ENCODE data around the gene PTPRH.

The PTPRH gene

GRCh38 chr19:55248166-55248675 is 38.9 kb upstream of the PTPRH start:
- no peak for DNase-seq (ENCODE audit: low spot score)
- H3K4me3 ChIP-seq (ENCODE audit: severe bottlenecking), result no peak overlapping the region
- TF ChIP-seq, protein P1, sequence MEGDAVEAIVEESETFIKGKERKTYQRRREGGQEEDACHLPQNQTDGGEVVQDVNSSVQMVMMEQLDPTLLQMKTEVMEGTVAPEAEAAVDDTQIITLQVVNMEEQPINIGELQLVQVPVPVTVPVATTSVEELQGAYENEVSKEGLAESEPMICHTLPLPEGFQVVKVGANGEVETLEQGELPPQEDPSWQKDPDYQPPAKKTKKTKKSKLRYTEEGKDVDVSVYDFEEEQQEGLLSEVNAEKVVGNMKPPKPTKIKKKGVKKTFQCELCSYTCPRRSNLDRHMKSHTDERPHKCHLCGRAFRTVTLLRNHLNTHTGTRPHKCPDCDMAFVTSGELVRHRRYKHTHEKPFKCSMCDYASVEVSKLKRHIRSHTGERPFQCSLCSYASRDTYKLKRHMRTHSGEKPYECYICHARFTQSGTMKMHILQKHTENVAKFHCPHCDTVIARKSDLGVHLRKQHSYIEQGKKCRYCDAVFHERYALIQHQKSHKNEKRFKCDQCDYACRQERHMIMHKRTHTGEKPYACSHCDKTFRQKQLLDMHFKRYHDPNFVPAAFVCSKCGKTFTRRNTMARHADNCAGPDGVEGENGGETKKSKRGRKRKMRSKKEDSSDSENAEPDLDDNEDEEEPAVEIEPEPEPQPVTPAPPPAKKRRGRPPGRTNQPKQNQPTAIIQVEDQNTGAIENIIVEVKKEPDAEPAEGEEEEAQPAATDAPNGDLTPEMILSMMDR (IDR thresholded peaks at IDR 0.05; ENCODE audit: poor library complexity, severe bottlenecking), result no peak
- H3K9me3 ChIP-seq (ENCODE audit: severe bottlenecking), result no peaks in the 10 kb centered on the region
- H3K36me3 ChIP-seq (ENCODE audit: low read depth), result peaks cover 32% of the 10 kb centered on the region
- peaks cover 14% of the 10 kb centered on the region for H3K4me1 ChIP-seq (ENCODE audit: insufficient read depth, poor library complexity, severe bottlenecking)
- H3K27me3 ChIP-seq (ENCODE audit: insufficient read depth, poor library complexity, severe bottlenecking), result no peaks in the 10 kb centered on the region
- peak overlapping the region; percentile 1 for H3K27ac ChIP-seq (ENCODE audit: poor library complexity, severe bottlenecking)
- ATAC-seq (ENCODE audit: low read depth), result no peak

DNA sequence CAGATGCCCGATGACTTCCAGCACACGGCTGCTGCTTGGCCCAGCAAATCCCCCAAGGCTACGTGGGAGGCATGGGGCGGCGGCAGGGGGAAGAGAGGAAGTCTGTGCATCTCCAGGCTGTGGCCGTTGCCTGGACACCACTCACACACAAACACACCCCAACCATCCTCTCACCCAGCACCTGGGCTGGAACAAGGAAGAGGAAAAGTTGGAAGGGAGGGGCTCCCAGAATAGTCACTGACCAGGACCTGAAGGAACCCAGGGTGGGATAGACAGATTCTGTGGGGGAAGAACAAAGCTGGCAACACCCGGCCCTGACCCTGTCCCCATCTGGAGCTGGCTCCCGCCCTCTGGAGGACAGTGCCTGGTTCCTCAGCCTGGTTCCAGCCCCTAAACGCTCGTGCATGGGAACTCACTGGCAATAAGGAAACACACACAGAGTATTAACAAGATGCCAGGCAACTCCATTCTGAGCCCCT is 38.4 kb upstream of the PTPRH start:
- DNase-seq (ENCODE audit: low spot score), result peak; percentile 73
- no peak overlapping the region for H3K27ac ChIP-seq (ENCODE audit: poor library complexity, severe bottlenecking)
- H3K9me3 ChIP-seq (ENCODE audit: severe bottlenecking), result no peaks in the 10 kb centered on the region
- TF ChIP-seq, protein P1 (IDR thresholded peaks at IDR 0.05; ENCODE audit: poor library complexity, severe bottlenecking), result no peak
- no peaks in the 10 kb centered on the region for H3K27me3 ChIP-seq (ENCODE audit: insufficient read depth, poor library complexity, severe bottlenecking)
- H3K4me1 ChIP-seq (ENCODE audit: insufficient read depth, poor library complexity, severe bottlenecking), result peaks cover 14% of the 10 kb centered on the region
- peaks cover 36% of the 10 kb centered on the region for H3K36me3 ChIP-seq (ENCODE audit: low read depth)
- no peak overlapping the region for H3K4me3 ChIP-seq (ENCODE audit: severe bottlenecking)
- peak; percentile 78 for ATAC-seq (ENCODE audit: low read depth)

DNA sequence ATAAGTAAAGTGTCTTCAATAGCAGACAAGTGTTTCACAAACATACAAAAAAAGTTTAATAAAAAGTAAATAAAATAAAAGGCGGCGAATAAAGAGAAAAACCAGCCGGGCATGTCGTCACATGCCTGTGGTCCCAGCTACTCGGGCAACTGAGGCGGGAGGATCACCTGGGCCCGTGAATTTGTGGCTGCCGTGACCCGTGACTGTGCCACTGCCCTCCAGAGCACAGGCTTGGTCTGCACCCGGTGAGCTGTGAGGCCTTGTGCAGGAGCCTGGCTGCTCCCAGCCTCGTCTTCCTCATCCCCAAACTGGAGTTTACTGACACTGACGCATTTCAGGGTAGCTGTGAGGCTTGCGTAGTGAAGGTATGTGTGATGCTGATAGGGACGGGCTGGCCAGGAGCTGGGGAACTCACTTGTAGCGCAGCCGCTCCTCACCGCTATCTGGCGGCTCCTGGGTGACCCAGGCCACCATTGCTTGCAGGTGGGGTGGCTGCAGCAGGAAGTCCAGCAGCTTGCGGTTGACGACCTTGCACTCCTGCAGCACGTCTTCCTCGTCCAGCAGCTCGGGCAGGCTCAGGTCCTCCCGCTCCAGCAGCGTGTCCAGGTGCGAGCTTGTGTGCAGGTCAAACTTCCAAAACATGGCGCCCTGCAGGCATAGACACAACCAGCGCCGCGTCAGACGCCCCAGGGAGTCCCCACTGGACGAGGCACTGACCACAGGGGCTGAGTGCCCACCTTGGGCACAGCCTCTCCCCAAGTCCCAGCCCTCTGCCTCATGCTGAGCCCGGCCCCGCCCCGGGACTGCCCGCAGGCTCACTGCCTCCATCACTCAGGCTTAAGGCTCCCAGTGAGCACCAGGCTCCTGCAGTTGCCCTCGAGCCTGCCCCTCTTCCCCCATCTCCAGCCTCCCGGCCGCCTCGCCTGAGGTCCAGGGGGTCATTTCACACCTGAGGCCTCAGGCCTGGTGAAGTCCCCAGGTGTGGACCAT is 37.5 kb upstream of the PTPRH start:
- Histone ChIP-seq H3K4me3 (ENCODE audit: severe bottlenecking) (no peak overlapping the region), H3K27me3 (ENCODE audit: insufficient read depth, poor library complexity, severe bottlenecking) (no peaks in the 10 kb centered on the region), H3K9me3 (ENCODE audit: severe bottlenecking) (no peaks in the 10 kb centered on the region), H3K36me3 (ENCODE audit: low read depth) (peaks cover 38% of the 10 kb centered on the region), H3K27ac (ENCODE audit: poor library complexity, severe bottlenecking) (no peak overlapping the region), H3K4me1 (ENCODE audit: insufficient read depth, poor library complexity, severe bottlenecking) (peaks cover 10% of the 10 kb centered on the region)
- DNase-seq (ENCODE audit: low spot score), result no peak
- TF ChIP-seq, protein P1 (IDR thresholded peaks at IDR 0.05; ENCODE audit: poor library complexity, severe bottlenecking), result no peak
- no peak for ATAC-seq (ENCODE audit: low read depth)

- Histone ChIP-seq H3K9me3 (ENCODE audit: severe bottlenecking) (no peaks in the 10 kb centered on the region), H3K27ac (ENCODE audit: poor library complexity, severe bottlenecking) (no peak overlapping the region), H3K27me3 (ENCODE audit: insufficient read depth, poor library complexity, severe bottlenecking) (no peaks in the 10 kb centered on the region), H3K36me3 (ENCODE audit: low read depth) (peaks cover 46% of the 10 kb centered on the region), H3K4me1 (ENCODE audit: insufficient read depth, poor library complexity, severe bottlenecking) (peaks cover 7% of the 10 kb centered on the region), H3K4me3 (ENCODE audit: severe bottlenecking) (no peak overlapping the region)
- no peak for DNase-seq (ENCODE audit: low spot score)
- TF ChIP-seq, protein P1 (IDR thresholded peaks at IDR 0.05; ENCODE audit: poor library complexity, severe bottlenecking), result no peak
- no peak for ATAC-seq (ENCODE audit: low read depth)
Observed at GRCh38 chr19:55245236-55245904, 36.1 kb upstream of the PTPRH start.

Measured in RWPE2 (cell line).